Tibial nerve (tissue), 4 donors: ENCODE measurements around the gene RHBDL1. TPM values are rescaled to one million over a fixed set of nuclear protein-coding genes. Genes with fewer than 3 reads are reported as not detected.

Experiments used
- DNase-seq, 2 donors: peaks; one replicate each; pipeline ENCODE4 v3.0.0-alpha.2; 2019; ENCODE audit warnings: low spot score in 2 of 2
- H3K27ac ChIP-seq, 4 donors: fragments of 200-600 bp; sonication (generic) in 3 of 4; one replicate each; pipeline ENCODE4 v1.5.1; 2017 to 2019; ENCODE audit warnings: mild to moderate bottlenecking in 1 of 4
- H3K27me3 ChIP-seq, 2 donors: fragments of 200-600 bp; sonication (generic) in 1 of 2; one replicate each; pipeline versions ENCODE4 v1.5.1 to v1.6.0; 2017 to 2019
- H3K36me3 ChIP-seq, 3 donors: fragments of 200-600 bp; sonication (generic); one replicate each; pipeline ENCODE4 v1.5.1; 2018 to 2019
- H3K4me1 ChIP-seq, 4 donors: fragments of 200-600 bp; sonication (generic) in 3 of 4; one replicate each; pipeline ENCODE4 v1.5.1; 2017 to 2019
- H3K4me3 ChIP-seq, 4 donors: fragments of 200-600 bp; sonication (generic) in 3 of 4; one replicate each; pipeline ENCODE4 v1.5.1; 2017 to 2019; ENCODE audit warnings: mild to moderate bottlenecking in 1 of 4, moderate library complexity in 1 of 4
- H3K9me3 ChIP-seq, 4 donors: fragments of 200-600 bp; sonication (generic) in 3 of 4; one replicate each; pipeline ENCODE4 v1.5.1; 2017 to 2019
- CTCF ChIP-seq, 5 experiments: fragments of 200-600 bp in 3 of 5; fragments of 450-650 bp in 2 of 5; sonication (generic) in 3 of 5; IDR thresholded peaks; one replicate each; pipeline ENCODE4 v1.5.1; 2016 to 2019; ENCODE audit warnings: antibody characterized with exemption in 5 of 5, mild to moderate bottlenecking in 3 of 5, moderate library complexity in 2 of 5
- EP300 ChIP-seq, 2 donors: sonication (generic); formaldehyde crosslinking; IDR thresholded peaks; one replicate each; pipeline ENCODE4 v1.6.1; 2017; ENCODE audit warnings: antibody characterized with exemption in 2 of 2, mild to moderate bottlenecking in 1 of 2
- POLR2A ChIP-seq, 2 donors: fragments of 450-650 bp; IDR thresholded peaks; one replicate each; pipeline ENCODE4 v1.6.1; 2017; ENCODE audit warnings: antibody characterized with exemption in 2 of 2, mild to moderate bottlenecking in 2 of 2, moderate library complexity in 2 of 2
- WGBS, 2 donors: methylation state at CpG; one replicate each; pipeline ENCODE4 v1.1.5; 2018; 5-methylcytosine and 5-hydroxymethylcytosine counted together
- total RNA-seq, 4 donors: library from RNA; depleted of rRNA; stranded (reverse); fragments of >200 nt; gene quantifications; one replicate each; pipeline ENCODE4 v1.1.0, GENCODE V29; 2016

RHBDL1 gene
- total RNA-seq, 4 donors from 2014 or later = 0.90 to 3.5 (median 1.9) TPM

- DNase-seq = no peak
- Histone ChIP-seq H3K27me3 (no peaks in the 10 kb centered on the region), H3K4me3 (no peak overlapping the region), H3K27ac (no peak overlapping the region), H3K9me3 (no peaks in the 10 kb centered on the region), H3K36me3 (peaks cover 0 to 21% (median 0%) of the 10 kb centered on the region in 3 donors), H3K4me1 (peaks cover 0 to 23% (median 18%) of the 10 kb centered on the region in 4 donors)
- TF ChIP-seq CTCF (IDR thresholded peaks at IDR 0.05) = no peak
- no peak for TF ChIP-seq EP300 (IDR thresholded peaks at IDR 0.05)
- no peak for TF ChIP-seq POLR2A (IDR thresholded peaks at IDR 0.05)
- 93 to 98% methylated on average over 9 to 21 of the region's 21 CpGs for WGBS, 2 donors
These were observed 12.9 kb upstream of the RHBDL1 start for GRCh38 chr16:662597-662996.

- WGBS, 2 donors = 81 to 93% methylated on average over 13 of the region's 13 CpGs
- peaks cover 3 to 29% (median 14%) of the 10 kb centered on the region in 4 donors for H3K4me1 ChIP-seq
- H3K36me3 ChIP-seq = peaks cover 0 to 27% (median 4%) of the 10 kb centered on the region in 3 donors
- TF ChIP-seq POLR2A (IDR thresholded peaks at IDR 0.05) (no peak), EP300 (IDR thresholded peaks at IDR 0.05) (no peak), CTCF (IDR thresholded peaks at IDR 0.05) (no peak)
- no peaks in the 10 kb centered on the region for H3K9me3 ChIP-seq
- no peak overlapping the region for H3K27ac ChIP-seq
- no peaks in the 10 kb centered on the region for H3K27me3 ChIP-seq
- DNase-seq = no peak
- H3K4me3 ChIP-seq = no peak overlapping the region
These were observed 8.9 kb upstream of the RHBDL1 start for GRCh38 chr16:666572-666971.

- TF ChIP-seq CTCF (IDR thresholded peaks at IDR 0.05) (no peak), EP300 (IDR thresholded peaks at IDR 0.05) (no peak), POLR2A (IDR thresholded peaks at IDR 0.05) (no peak)
- H3K27me3 ChIP-seq = no peaks in the 10 kb centered on the region
- H3K4me3 ChIP-seq = peak overlapping the region in 1 of 4 donors; percentile 91
- DNase-seq = no peak
- H3K36me3 ChIP-seq = peaks cover 0 to 33% (median 4%) of the 10 kb centered on the region in 3 donors
- H3K4me1 ChIP-seq = peaks cover 3 to 29% (median 12%) of the 10 kb centered on the region in 4 donors
- peak overlapping the region; percentile 86 to 97 (median 94) for H3K27ac ChIP-seq
- H3K9me3 ChIP-seq = no peaks in the 10 kb centered on the region
- 82 to 90% methylated on average over 14 to 21 of the region's 22 CpGs for WGBS, 2 donors
These were observed 8.2 kb upstream of the RHBDL1 start for GRCh38 chr16:667113-667779.

GRCh38 chr16:667780-668518 lies 7.5 kb upstream of the RHBDL1 start, which contains the start of gene RHOT2:
Gene RHOT2 (plus strand): TSS chr16:668132. CDS start chr16:668200, 68 bp downstream.
- Histone ChIP-seq H3K36me3 (peaks cover 0 to 40% (median 4%) of the 10 kb centered on the region in 3 donors), H3K4me1 (peaks cover 3 to 29% (median 12%) of the 10 kb centered on the region in 4 donors), H3K9me3 (no peaks in the 10 kb centered on the region), H3K27ac (peak within 1 kb of the TSS; percentile 86 to 97 (median 94)), H3K4me3 (peak within 1 kb of the TSS; percentile 91 to 99 (median 96)), H3K27me3 (no peaks in the 10 kb centered on the region)
- peak; percentile 82 to 90 for DNase-seq
- TF ChIP-seq EP300 (IDR thresholded peaks at IDR 0.05) (peak in 1 of 2 donors; percentile 77), POLR2A (IDR thresholded peaks at IDR 0.05) (peak; percentile 30 to 72), CTCF (IDR thresholded peaks at IDR 0.05) (peak; percentile 90 to 99 (median 95))
- 0% methylated on average over 32 to 44 of the region's 78 CpGs for WGBS, 2 donors
